ENCODE results near the gene BLTP3B. TPM values are rescaled to one million over a fixed set of nuclear protein-coding genes. Genes with fewer than 3 reads are reported as not detected.

Gene BLTP3B
- total RNA-seq, 1 donor from 2014 or later = 19.0 TPM

GRCh38 chr12:100110276-100110675, 32.4 kb downstream of the BLTP3B start:
- no peak overlapping the region for H3K4me3 Mint-ChIP-seq
- H3K27me3 Mint-ChIP-seq (ENCODE audit: low read depth) = no peaks in the 10 kb centered on the region
- H3K4me1 Mint-ChIP-seq = no peaks in the 10 kb centered on the region
- no peak for DNase-seq (ENCODE audit: low read depth, low spot score)
- TF ChIP-seq CTCF (conservative IDR thresholded peaks at IDR 0.05) = no peak
- H3K9me3 Mint-ChIP-seq = peaks cover 8% of the 10 kb centered on the region
- no peak overlapping the region for H3K27ac Mint-ChIP-seq (ENCODE audit: unreplicated experiment)
- H3K36me3 Mint-ChIP-seq (ENCODE audit: low read depth) = peaks cover 31% of the 10 kb centered on the region

- Mint-ChIP-seq H3K4me3 (no peak overlapping the region), H3K27ac (ENCODE audit: unreplicated experiment) (no peak overlapping the region), H3K4me1 (no peaks in the 10 kb centered on the region), H3K36me3 (ENCODE audit: low read depth) (peaks cover 30% of the 10 kb centered on the region), H3K9me3 (peaks cover 8% of the 10 kb centered on the region), H3K27me3 (ENCODE audit: low read depth) (no peaks in the 10 kb centered on the region)
- no peak for TF ChIP-seq CTCF (conservative IDR thresholded peaks at IDR 0.05)
- DNase-seq (ENCODE audit: low read depth, low spot score) = no peak
Observed at GRCh38 chr12:100106861-100107260, 35.8 kb downstream of the BLTP3B start.

- DNase-seq (ENCODE audit: low read depth, low spot score) = no peak
- H3K27ac Mint-ChIP-seq (ENCODE audit: unreplicated experiment) = no peak overlapping the region
- H3K4me3 Mint-ChIP-seq = no peak overlapping the region
- H3K36me3 Mint-ChIP-seq (ENCODE audit: low read depth) = peaks cover 30% of the 10 kb centered on the region
- H3K9me3 Mint-ChIP-seq = peaks cover 8% of the 10 kb centered on the region
- no peaks in the 10 kb centered on the region for H3K27me3 Mint-ChIP-seq (ENCODE audit: low read depth)
- no peaks in the 10 kb centered on the region for H3K4me1 Mint-ChIP-seq
- no peak for TF ChIP-seq CTCF (conservative IDR thresholded peaks at IDR 0.05)
Observed at GRCh38 chr12:100105661-100106060, 37.0 kb downstream of the BLTP3B start.

GRCh38 chr12:100101000-100101399, 41.7 kb downstream of the BLTP3B start:
- Mint-ChIP-seq H3K9me3 (no peaks in the 10 kb centered on the region), H3K4me1 (no peaks in the 10 kb centered on the region), H3K4me3 (no peak overlapping the region), H3K27me3 (ENCODE audit: low read depth) (no peaks in the 10 kb centered on the region), H3K36me3 (ENCODE audit: low read depth) (peaks cover 12% of the 10 kb centered on the region), H3K27ac (ENCODE audit: unreplicated experiment) (no peak overlapping the region)
- no peak for TF ChIP-seq CTCF (conservative IDR thresholded peaks at IDR 0.05)
- DNase-seq (ENCODE audit: low read depth, low spot score) = no peak

Small RNA genes within 50 kb of the gene (microRNA-seq; reads per million reads assigned to microRNA genes)
- not detected for gene MIR1827

Other genes starting within 250 kb of the BLTP3B start
- 5.6 and 8.4 TPM in 2 replicates for gene ANKS1B, start 157.9 kb downstream of the BLTP3B start, total RNA-seq
- 36.3 and 38.2 TPM in 2 replicates for gene ACTR6, start 57.9 kb upstream of the BLTP3B start, total RNA-seq
- gene DEPDC4, start 124.2 kb upstream of the BLTP3B start, total RNA-seq = 3.5 and 4.1 TPM in 2 replicates
- gene SCYL2, start 124.3 kb upstream of the BLTP3B start, total RNA-seq = 56.2 and 59.8 TPM in 2 replicates
- not detected in 2 replicates for gene SLC17A8, start 214.2 kb upstream of the BLTP3B start, total RNA-seq

Data from neural crest cell (in vitro differentiated cells).